OCI-LY7 (cell line): Measurements from ENCODE around the gene SECISBP2L. TPM values are rescaled to one million over a fixed set of nuclear protein-coding genes. Genes with fewer than 3 reads are reported as not detected.

Experiments used
- BruUV-seq: library from RNA; stranded (reverse); fragments of 400-500 nt; replicated peaks from 2 replicates; lab custom pipeline; 2021; lab: Mats Ljungman, UMichigan
- CTCF ChIA-PET: fragments of 300-600 bp; sonication (Branson Sonifier 250); formaldehyde crosslinking; loops from one replicate; lab custom pipeline; 2022; ENCODE audit warnings: antibody characterized with exemption; ENCODE audit not compliant: unreplicated experiment; lab: Charles Lee
- POLR2A ChIA-PET: fragments of 300-600 bp; sonication (Branson Sonifier 250); formaldehyde crosslinking; loops from one replicate; lab custom pipeline; 2022; ENCODE audit warnings: antibody characterized with exemption; lab: Charles Lee
- DNase-seq: peaks from one replicate; pipeline ENCODE4 v3.0.0-alpha.2; 2015; ENCODE audit warnings: low spot score
- H2AFZ ChIP-seq: fragments of 200-600 bp; sonication (generic), shearing (Covaris generic); 2 replicates; pipeline ENCODE4 v1.6.1; 2014; ENCODE audit warnings: mild to moderate bottlenecking, antibody characterized with exemption, low read length, moderate library complexity
- H3K27ac ChIP-seq: fragments of 200-600 bp; sonication (generic); 2 replicates; pipeline ENCODE4 v1.5.1; 2014; ENCODE audit warnings: mixed run types, low read depth, mild to moderate bottlenecking, moderate library complexity, low read length, inconsistent platforms; ENCODE audit not compliant: poor library complexity, severe bottlenecking
- H3K36me3 ChIP-seq: fragments of 200-600 bp; sonication (generic); 2 replicates; pipeline ENCODE4 v1.6.1; 2014; ENCODE audit warnings: mild to moderate bottlenecking, antibody characterized with exemption, low read length, moderate library complexity, mixed read lengths; ENCODE audit not compliant: insufficient read depth
- H3K4me1 ChIP-seq: fragments of 200-600 bp; sonication (generic); 2 replicates; pipeline ENCODE4 v1.5.1; 2014; ENCODE audit warnings: mild to moderate bottlenecking, low read length; ENCODE audit not compliant: insufficient read depth, poor library complexity, severe bottlenecking
- H3K4me2 ChIP-seq: fragments of 200-600 bp; sonication (generic); 2 replicates; pipeline ENCODE4 v1.6.1; 2014; ENCODE audit warnings: mild to moderate bottlenecking, low read length
- H3K4me3 ChIP-seq: fragments of 200-600 bp; sonication (generic); 2 replicates; pipeline ENCODE4 v1.5.1; 2014; ENCODE audit warnings: mild to moderate bottlenecking, low read depth, low read length; ENCODE audit not compliant: poor library complexity, severe bottlenecking
- H3K79me2 ChIP-seq: fragments of 200-600 bp; sonication (generic); 2 replicates; pipeline ENCODE4 v1.6.1; 2016; ENCODE audit warnings: low read depth, mild to moderate bottlenecking, low read length, moderate library complexity, mixed read lengths; ENCODE audit not compliant: insufficient read depth
- H3K9me2 ChIP-seq: fragments of 200-600 bp; sonication (generic); 2 replicates; pipeline ENCODE4 v1.6.1; 2016; ENCODE audit warnings: mild to moderate bottlenecking, low read length, mixed read lengths; ENCODE audit not compliant: insufficient read depth
- H3K9me3 ChIP-seq: fragments of 200-600 bp; sonication (generic); 2 replicates; pipeline ENCODE4 v1.6.1; 2014; ENCODE audit warnings: mild to moderate bottlenecking, mixed run types, low read length, mixed read lengths
- H4K20me1 ChIP-seq: fragments of 200-600 bp; sonication (generic); 2 replicates; pipeline ENCODE4 v1.6.1; 2014; ENCODE audit warnings: mild to moderate bottlenecking, antibody characterized with exemption, low read length, moderate library complexity, mixed read lengths; ENCODE audit not compliant: insufficient read depth
- CTCF ChIP-seq: fragments of 200-600 bp; sonication (generic); conservative IDR thresholded peaks from 2 replicates; pipeline ENCODE4 v1.5.1; 2014; ENCODE audit warnings: mild to moderate bottlenecking, antibody characterized with exemption, low read length, moderate library complexity, mixed read lengths
- EZH2phosphoT487 ChIP-seq: fragments of 200-600 bp; sonication (generic); IDR thresholded peaks from 2 replicates; pipeline ENCODE4 v1.6.1; 2018; ENCODE audit warnings: low read depth, borderline replicate concordance, mild to moderate bottlenecking, mixed run types, antibody characterized with exemption, low read length, moderate library complexity, mixed read lengths
- intact Hi-C: fragments of 100-400 bp; cut with micrococcal nuclease; formaldehyde crosslinking; loops from one replicate; pipeline ENCODE4 v1.10.0; 2022; ENCODE audit not compliant: unreplicated experiment
- total RNA-seq, 2 experiments: library from RNA; depleted of rRNA in 1 of 2; stranded (reverse); fragments of >200 nt in 1 of 2; shearing (Covaris generic) in 1 of 2; gene quantifications; 2 replicates each; pipeline ENCODE4 v1.2.3, GENCODE V29; 2014 to 2022

SECISBP2L gene
- total RNA-seq, 2 experiments from 2014 or later: 15.4 to 26.3 TPM

- Histone ChIP-seq H2AFZ (no peak overlapping the region), H3K79me2 (peaks cover 63% of the 10 kb centered on the region), H3K27ac (no peak overlapping the region), H3K4me2 (no peak overlapping the region), H3K4me3 (no peak overlapping the region), H3K9me3 (no peaks in the 10 kb centered on the region), H3K36me3 (peaks cover 16% of the 10 kb centered on the region), H3K9me2 (no peaks in the 10 kb centered on the region), H4K20me1 (peaks cover 12% of the 10 kb centered on the region; the same call in 1 of the 2 replicates), H3K4me1 (peaks cover 13% of the 10 kb centered on the region)
- BruUV-seq: no TSS peak
- POLR2A ChIA-PET: interaction anchor here (0.7 to 1.5 kb wide), 3 partner anchors 99 to 1037 kb away, joined by 3 read pairs; partner anchors contain the start of gene CEP152
- DNase-seq: no peak
- no peak for TF ChIP-seq EZH2phosphoT487
- no peak for TF ChIP-seq CTCF
- CTCF ChIA-PET: no interaction called here
- intact Hi-C loops: no loop called here
Measured at GRCh38 chr15:49040151-49040550, 6.1 kb downstream of the SECISBP2L start.

GRCh38 chr15:49038382-49038781 is 7.9 kb downstream of the SECISBP2L start:
- no peaks in the 10 kb centered on the region for H3K4me1 ChIP-seq
- no peak overlapping the region for H3K27ac ChIP-seq
- no peak overlapping the region for H2AFZ ChIP-seq
- H3K36me3 ChIP-seq: peaks cover 20% of the 10 kb centered on the region
- intact Hi-C loops: no loop called here
- BruUV-seq: no TSS peak
- ChIA-PET POLR2A (no interaction called here), CTCF (no interaction called here)
- H3K4me2 ChIP-seq: no peak overlapping the region
- H3K9me3 ChIP-seq: no peaks in the 10 kb centered on the region
- no peaks in the 10 kb centered on the region for H4K20me1 ChIP-seq
- no peak for DNase-seq
- TF ChIP-seq CTCF (no peak), EZH2phosphoT487 (no peak)
- H3K4me3 ChIP-seq: no peak overlapping the region
- H3K9me2 ChIP-seq: no peaks in the 10 kb centered on the region
- H3K79me2 ChIP-seq: peaks cover 46% of the 10 kb centered on the region

GRCh38 chr15:49037546-49037940 is 8.7 kb downstream of the SECISBP2L start:
- CTCF ChIA-PET: no interaction called here
- Histone ChIP-seq H3K4me3 (no peak overlapping the region), H4K20me1 (no peaks in the 10 kb centered on the region), H3K4me2 (no peak overlapping the region), H3K9me2 (no peaks in the 10 kb centered on the region), H3K9me3 (no peaks in the 10 kb centered on the region), H3K79me2 (peaks cover 37% of the 10 kb centered on the region), H3K4me1 (no peaks in the 10 kb centered on the region), H3K36me3 (peaks cover 23% of the 10 kb centered on the region), H2AFZ (no peak overlapping the region), H3K27ac (no peak overlapping the region)
- POLR2A ChIA-PET: interaction anchor here (0.6 to 1.3 kb wide), 4 partner anchors 9 to 1039 kb away, joined by 3 read pairs; no protein-coding TSS in a partner anchor
- no peak for DNase-seq
- intact Hi-C loops: no loop called here
- no TSS peak for BruUV-seq
- TF ChIP-seq CTCF (no peak), EZH2phosphoT487 (no peak)
